GM10266 (cell line): ENCODE results near the gene MBNL1.

ENCODE experiments used
- DNase-seq: peaks from one replicate; pipeline ENCODE4 v3.0.0; 2012; ENCODE audit errors: extremely low spot score
- CTCF ChIP-seq: IDR thresholded peaks from 2 replicates; pipeline ENCODE4 v1.5.1; 2012; ENCODE audit warnings: mild to moderate bottlenecking, low read depth; ENCODE audit not compliant: control insufficient read depth, insufficient read depth; ENCODE audit errors: missing control alignments

MBNL1 gene

GRCh38 chr3:152313430-152313829, 44.7 kb downstream of the MBNL1 start:
- TF ChIP-seq CTCF = no peak
- DNase-seq = no peak

GRCh38 chr3:152313914-152314313, 45.2 kb downstream of the MBNL1 start:
- DNase-seq = no peak
- TF ChIP-seq CTCF = no peak

- TF ChIP-seq CTCF = no peak
Measured at GRCh38 chr3:152314677-152315353, 46.1 kb downstream of the MBNL1 start.

DNA sequence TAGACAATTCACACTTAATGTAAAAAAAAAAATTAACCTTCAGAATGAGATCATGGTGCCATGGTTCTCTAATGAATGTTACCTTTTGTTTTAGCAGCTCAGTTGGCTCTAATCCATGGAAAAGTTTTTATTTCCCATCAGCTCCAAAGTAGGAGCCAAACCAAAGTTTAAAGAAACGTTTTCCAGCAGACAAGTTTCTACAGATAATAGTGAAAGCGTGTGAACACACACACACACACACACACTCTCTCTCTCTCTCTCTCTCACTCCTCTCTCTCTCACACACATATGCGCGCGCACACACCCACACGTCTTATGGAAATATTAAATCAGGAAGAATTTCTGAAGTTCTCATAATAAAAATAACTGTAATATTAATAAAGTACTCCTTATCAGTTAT, 46.9 kb downstream of the MBNL1 start:
- no peak for TF ChIP-seq CTCF
- DNase-seq = no peak

More at GRCh38 chr3:152314677-152315353, 46.1 kb downstream of the MBNL1 start:
- no peak for DNase-seq

GRCh38 chr3:152316318-152316717, 47.6 kb downstream of the MBNL1 start:
- no peak for TF ChIP-seq CTCF
- no peak for DNase-seq

GRCh38 chr3:152317184-152317583, 48.5 kb downstream of the MBNL1 start:
- no peak for DNase-seq
- no peak for TF ChIP-seq CTCF

DNA sequence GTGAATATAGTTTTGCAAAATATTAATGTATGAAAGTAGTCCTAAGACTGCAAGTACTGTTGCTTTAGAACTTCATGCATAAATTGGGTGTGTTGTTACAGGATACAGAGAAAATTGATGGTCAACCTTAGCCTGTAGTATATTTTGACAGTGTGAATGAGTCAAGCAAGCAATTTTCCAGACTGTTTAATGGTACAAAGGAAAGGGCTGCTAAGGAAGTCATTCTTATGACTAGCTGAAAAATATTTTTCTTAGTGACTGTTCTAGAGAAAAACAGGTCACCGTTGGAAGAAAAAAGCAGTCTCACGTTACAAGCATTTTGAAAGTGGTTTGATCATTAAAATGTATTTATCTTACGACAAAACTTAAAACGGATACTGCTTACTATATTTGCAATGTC, 49.2 kb downstream of the MBNL1 start:
- DNase-seq = no peak
- no peak for TF ChIP-seq CTCF
